Activated naive CD4-positive, alpha-beta T cell (primary cell): ENCODE measurements around the gene SLC66A2.
A peak's percentile ranks its signal among the peaks of the same experiment; 100 is the strongest.
"Not testable (repeated sequence)": the region's sequence is repeated elsewhere in the genome, so short reads cannot be mapped to it uniquely, and the experiment has no call there.

Experiments
- DNase-seq, 4 experiments: peaks; one replicate each; lab custom pipeline; 2025; lab: John Stamatoyannopoulos, UW

SLC66A2 gene

DNA sequence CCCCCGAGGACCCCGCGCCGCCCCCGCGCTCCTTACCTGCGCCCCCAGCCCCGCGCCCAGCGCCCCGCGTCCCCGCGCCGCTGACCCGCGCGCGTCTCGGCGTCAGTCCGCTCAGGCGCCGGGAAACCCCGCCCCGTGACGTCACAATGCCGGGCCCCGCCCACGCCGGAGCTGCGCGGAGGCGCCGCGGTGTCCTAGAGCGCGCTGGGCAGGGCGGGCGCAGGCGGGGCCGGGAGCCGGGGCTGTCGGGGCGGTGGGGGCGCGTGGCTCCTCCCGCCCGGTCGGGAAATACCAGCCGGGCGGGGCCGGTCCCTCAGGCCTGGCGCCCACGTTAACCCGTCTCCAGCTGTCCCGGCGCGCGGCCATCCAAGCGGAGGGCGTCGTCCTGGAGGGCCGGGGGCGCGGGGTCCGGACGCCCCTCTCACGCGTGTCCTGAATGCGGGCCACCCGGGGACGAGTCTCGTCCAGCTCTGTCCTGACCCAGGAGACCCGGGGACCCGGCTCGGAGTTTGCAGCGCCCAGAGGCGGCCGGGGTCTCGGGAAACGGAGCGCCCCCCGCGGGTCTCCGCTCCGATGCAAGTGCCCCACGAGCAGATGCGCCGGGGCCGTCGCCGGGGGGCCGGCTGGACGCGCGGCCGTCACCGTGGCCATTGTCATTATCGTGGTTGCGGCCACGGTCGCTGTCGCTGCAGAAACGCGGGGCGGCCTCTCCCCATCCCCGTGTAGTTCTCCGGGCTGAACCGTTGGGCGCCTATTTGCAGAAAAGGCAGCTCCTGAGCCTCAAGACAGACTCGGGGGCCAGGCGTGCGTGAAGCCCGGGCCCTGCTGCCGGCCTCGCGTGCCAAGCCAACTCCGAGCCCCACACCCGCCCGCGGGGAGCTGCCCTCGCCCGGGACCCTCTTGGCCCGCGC lies at the start of gene SLC66A2:
Gene SLC66A2 (minus strand): TSS at position 109 of the 911 bp plus-strand sequence. CDS start 727 bp downstream, outside the sequence.
- peak; percentile 86 to 97 (median 94) for DNase-seq

- no peak for DNase-seq
Observed at GRCh38 chr18:80000877-80001276, 49.4 kb upstream of the SLC66A2 start.

- DNase-seq, result not testable (repeated sequence)
Observed at GRCh38 chr18:79999701-80000100, 48.2 kb upstream of the SLC66A2 start.

DNA sequence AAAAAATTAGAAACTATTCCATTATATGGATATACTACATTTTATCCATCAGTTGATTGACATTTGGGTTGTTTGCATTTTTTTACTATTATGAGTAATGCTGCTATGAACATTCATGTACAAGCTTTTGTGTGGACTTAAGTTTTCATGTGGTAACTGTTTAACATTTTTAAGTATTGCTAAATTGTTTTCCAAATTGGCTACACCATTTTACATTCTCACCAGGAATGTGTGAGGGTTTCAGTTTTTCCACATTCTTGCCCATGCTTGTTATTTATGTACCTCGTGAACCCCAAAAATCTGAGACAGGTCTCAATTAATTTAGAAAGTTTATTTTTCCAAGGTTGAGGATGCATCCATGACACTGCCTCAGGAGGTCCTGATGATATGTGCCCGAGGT lies 40.0 kb upstream of the SLC66A2 start:
- no peak for DNase-seq

DNA sequence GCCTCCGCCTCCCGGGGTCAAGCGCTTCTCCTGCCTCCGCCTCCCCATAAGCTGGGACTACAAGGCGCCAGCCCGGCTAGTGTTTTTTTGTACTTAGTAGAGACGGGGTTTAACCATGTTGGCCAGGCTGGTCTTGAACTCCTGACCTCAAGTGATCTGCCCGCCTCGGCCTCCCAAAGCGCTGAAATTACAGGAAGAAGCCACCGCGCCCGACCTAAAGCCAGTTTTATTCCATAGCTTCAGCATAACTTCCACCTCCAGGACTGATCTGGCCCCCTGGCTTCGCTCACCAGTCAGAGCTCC lies 37.7 kb upstream of the SLC66A2 start:
- DNase-seq, result no peak

DNA sequence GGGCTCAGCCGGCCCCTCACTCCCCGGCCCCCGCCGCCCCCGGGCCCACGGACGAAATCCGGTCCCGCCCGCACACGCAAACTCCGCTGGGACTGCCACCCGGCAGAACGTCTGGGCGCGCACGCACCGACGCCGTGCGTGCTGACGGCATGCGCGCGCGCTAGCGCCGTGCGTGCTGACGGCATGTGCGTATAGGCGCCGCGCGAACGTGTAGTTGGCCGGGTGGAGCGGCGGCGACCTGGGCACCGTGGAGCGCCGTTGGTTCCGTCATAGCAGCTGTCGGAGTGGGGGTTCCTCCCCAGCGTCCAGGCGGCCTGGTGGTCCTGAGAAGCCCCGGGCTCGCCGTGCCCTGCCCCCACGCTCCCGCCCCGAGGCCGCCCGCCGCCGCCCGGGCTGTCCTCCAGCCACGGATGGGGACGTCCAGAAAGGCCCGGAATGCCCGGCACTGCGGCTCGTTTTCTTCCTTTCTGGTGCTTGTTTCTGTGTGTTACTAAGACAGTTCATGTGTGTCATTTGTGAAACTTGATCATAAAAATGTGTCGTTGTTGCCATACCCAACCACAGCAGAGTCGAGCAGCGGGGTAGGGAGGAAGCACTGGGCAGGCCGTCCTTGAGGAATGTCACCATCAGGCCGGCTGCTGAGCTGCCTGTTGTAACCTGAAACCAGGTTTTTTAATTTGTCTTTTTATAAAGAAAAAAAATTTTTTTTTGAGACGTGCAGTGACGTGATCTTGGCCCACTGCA lies 37.2 kb upstream of the SLC66A2 start, which contains the start of gene TXNL4A:
Gene TXNL4A (minus strand): TSS at position 113 of the 744 bp plus-strand sequence. CDS start 171 bp downstream, outside the sequence.
- peak; percentile 50 to 83 (median 68) for DNase-seq

DNA sequence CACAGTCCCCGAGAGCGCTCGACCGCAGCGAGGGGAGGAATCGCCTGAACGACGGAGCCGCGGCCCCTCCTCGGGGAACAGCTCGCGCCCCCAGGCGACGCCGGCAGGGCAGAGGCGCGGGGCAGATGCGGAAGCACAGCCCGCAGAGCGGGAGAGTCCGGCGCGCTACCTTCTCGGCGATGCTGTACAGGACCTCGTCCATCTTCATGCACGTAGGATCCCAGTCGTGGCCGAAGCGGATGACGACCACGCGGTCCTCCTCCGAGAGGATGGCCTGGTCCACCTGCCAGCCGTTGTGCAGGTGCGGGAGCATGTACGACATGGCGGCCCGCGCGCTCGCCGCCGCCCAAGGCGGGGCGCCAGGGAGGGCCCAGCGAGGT lies 36.6 kb upstream of the SLC66A2 start:
- peak in 3 of 4 experiments; percentile 43 to 53 (median 51) for DNase-seq

- DNase-seq, result no peak
Observed at GRCh38 chr18:79987566-79987965, 36.1 kb upstream of the SLC66A2 start.

GRCh38 chr18:79986726-79987125 lies 35.3 kb upstream of the SLC66A2 start:
- no peak for DNase-seq

DNA sequence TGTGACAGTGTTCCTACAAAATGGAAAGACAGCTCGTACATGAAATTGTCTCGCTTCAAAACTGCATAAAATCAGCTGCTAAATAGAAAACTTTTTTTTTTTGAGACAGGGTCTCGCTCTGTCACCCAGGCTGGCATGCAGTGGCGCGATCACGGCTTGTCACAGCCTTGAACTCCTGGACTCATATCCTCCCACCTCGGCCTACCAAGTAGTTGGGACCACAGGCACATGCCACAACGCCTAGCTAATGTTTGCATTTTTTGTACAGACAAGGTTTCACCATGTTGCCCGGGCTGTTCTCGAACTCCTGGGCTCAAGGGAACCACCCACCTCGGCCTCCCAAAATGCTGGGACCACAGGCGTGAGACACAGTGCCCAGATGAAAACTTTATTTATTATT lies 33.7 kb upstream of the SLC66A2 start:
- no peak for DNase-seq

DNA sequence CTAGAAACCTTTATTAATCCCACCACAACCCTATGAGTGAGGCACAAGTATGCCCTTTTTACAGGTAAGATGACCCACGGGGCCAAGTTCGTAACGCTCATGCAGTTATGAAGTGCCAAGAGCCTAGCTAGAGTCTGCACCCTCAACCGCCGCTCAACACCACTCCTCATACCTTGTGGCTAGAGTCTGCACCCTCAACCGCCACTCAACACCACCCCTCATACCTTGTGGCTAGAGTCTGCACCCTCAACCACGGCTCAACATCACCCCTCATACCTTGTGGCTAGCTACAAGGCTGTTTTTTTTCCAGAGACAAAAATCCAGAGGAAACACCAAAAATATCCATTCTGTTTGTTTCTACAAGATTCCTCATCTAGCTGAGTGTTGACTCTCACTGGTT lies 32.3 kb upstream of the SLC66A2 start:
- no peak for DNase-seq

DNA sequence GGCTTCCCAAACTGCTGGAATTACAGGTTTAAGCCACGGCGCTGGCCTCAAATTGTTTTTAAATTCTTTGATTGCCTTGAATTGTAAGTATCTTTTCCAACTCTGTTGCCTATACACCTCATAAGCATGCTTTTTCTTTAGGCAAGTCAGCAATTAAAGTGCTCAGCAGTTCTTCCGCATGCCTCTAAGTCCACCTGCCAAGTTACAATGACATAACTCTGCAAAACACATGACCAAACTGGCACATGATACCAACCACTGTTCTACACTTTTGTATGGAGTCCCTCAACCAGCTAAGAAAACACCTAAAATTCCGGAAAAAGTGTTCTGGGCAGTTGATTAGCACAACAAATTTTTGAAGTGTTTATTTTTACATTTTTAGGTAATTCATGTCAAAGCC lies 31.8 kb upstream of the SLC66A2 start:
- DNase-seq, result no peak

- no peak for DNase-seq
Observed at GRCh38 chr18:79982736-79983135, 31.3 kb upstream of the SLC66A2 start.

GRCh38 chr18:79980585-79980984 lies 29.1 kb upstream of the SLC66A2 start:
- DNase-seq, result no peak

DNA sequence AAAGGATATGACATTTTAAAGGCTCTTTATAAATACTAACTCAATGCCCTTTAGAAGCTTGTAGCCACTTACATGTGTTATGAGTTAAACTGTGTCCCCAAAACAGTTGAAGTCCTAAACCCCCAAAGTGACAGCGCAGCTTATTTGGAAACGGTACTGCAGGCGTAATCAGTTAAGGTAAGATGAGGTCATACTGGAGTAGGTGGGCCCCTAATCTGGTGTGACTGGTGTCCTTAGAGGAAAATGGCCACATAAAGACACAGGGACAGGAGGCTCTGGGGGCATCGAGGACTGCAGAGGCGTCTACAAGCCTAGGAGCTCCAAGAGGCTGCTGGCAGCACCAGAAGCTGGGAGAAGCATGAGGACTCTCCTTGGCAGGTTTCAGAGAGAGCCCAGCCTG lies 28.4 kb upstream of the SLC66A2 start:
- DNase-seq, result no peak

DNA sequence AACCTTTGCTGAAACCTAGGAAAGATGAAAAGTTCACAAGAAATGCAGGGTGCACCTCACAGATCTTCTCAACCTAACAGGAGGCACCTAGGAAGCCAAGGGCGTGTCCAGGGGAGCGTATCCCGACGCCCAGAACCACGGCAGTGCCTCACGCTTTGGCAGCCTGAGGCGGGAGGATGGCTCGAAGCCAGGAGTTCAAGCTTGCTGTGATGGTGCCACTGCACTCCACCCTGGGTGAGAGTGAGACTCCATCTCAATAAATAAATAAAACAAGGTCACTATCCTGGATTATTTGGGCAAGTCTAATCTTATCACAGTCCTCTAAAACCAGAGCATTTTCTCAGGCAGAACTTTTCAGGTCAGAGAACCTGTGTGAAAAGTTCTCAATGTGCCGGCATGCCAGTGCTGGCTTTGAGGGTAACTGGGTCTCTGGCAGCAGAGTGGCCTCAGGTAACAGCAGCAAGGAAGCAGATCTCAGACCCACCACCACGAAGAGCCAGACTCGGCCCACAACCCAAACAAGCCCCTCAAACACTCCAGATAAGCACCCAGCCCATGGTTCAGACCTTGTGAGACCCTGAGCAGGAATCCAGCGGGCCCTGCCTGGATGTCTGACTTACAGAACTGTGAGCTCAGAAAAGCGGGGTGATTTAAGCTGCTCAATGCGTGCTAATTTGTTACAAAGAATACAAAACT lies 24.7 kb upstream of the SLC66A2 start:
- no peak for DNase-seq

DNA sequence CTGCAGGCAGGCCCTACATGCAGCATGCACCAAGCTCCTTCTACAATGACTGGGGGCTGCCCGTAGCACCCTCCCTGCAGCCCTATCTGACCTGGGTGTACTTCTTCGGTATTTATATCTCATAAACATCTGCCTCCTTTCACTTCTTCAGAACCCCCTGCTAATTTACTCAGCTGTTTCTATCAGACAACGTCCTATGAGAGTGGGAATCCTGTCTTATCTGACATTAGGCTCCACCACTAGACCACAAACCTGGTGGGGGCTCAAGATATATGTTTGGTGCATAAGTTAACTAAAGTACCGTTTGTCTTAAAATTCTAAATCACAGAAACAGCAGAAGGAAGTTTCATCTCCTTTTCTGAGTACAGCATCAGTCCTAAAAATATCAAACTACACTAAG lies 23.6 kb upstream of the SLC66A2 start:
- no peak for DNase-seq

DNA sequence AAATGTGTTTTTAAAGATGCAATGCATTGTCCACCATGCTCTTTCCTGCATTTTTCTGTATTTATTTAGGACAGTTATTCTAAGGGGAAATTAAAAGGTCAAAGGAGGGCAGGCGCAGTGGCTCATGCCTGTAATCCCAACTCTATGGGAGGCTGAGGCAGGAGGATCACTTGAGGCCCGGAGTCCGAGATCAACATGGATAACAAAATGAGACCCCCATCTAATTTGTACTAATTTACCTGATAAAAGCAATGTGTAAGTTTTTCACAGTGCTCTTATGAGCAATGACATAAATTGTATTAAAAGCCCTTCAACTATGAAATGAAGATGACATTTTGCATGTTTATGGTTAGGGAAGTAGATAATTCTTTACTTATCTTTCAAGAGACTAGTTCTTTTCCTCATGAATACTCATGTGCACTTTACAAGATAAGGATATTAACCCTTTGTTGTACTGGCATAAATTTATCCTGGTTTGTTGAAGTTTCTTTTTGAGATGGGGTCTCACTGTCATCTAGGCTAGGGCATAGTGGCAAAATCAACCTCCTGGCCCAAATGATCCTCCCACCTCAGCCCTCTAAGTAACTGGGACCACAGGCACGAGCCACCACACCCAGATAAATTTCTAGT lies 22.7 kb upstream of the SLC66A2 start:
- no peak for DNase-seq

DNA sequence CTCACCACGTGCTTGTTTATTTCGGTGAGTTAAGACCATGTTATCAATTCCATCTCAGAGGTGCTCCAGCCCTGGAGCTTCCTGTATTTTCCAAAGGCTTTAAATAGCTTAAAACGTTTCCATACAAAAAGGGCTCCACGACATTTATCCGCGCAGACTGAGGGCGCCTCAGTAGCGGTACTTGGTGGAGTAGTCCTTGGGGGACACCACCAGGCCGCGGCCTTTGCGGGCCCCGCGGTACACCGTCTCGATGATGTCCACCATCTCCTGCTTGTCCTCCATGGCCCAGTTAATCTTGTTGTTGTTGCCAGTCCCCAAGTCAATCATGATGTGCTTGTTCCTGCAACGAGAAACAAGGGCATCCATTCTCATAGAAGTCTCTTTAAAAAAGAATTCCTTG lies 22.1 kb upstream of the SLC66A2 start:
- no peak for DNase-seq

GRCh38 chr18:79972720-79973119 lies 21.3 kb upstream of the SLC66A2 start:
- no peak for DNase-seq

- no peak for DNase-seq
Observed at GRCh38 chr18:79971986-79972385, 20.5 kb upstream of the SLC66A2 start.
